Occipital lobe (tissue), 2 donors: ENCODE results near the gene PDILT. TPM values are rescaled to one million over a fixed set of nuclear protein-coding genes. Genes with fewer than 3 reads are reported as not detected.
"Not testable (repeated sequence)": the region's sequence is repeated elsewhere in the genome, so short reads cannot be mapped to it uniquely, and the experiment has no call there.

Experiments used
- DNase-seq: peaks from one replicate; lab custom pipeline; 2025; lab: John Stamatoyannopoulos, UW
- total RNA-seq: library from RNA; depleted of rRNA; stranded (reverse); fragments of >200 nt; gene quantifications from one replicate; pipeline ENCODE4 v1.2.3, GENCODE V29; 2014

Gene PDILT
- not detected for total RNA-seq

GRCh38 chr16:20404637-20405036 is at the start of gene PDILT:
TSS of gene PDILT (minus strand) at chr16:20404737. CDS start at chr16:20399300, 5,437 bp downstream.
- DNase-seq, result no peak

GRCh38 chr16:20453633-20454032 is 49.1 kb upstream of the PDILT start:
- DNase-seq, result not testable (repeated sequence)

- DNase-seq, result not testable (repeated sequence)
Measured at GRCh38 chr16:20451364-20451763, 46.8 kb upstream of the PDILT start, which contains the start of gene ACSM2A. TSS of gene ACSM2A (plus strand) at chr16:20451521. CDS start at chr16:20460115, 8,594 bp downstream.

GRCh38 chr16:20446652-20447393 is 42.3 kb upstream of the PDILT start:
- not testable (repeated sequence) for DNase-seq

GRCh38 chr16:20441859-20442258 is 37.3 kb upstream of the PDILT start:
- DNase-seq, result not testable (repeated sequence)

- no peak for DNase-seq
Measured at GRCh38 chr16:20441191-20441590, 36.7 kb upstream of the PDILT start.

GRCh38 chr16:20440731-20441130 is 36.2 kb upstream of the PDILT start:
- DNase-seq, result not testable (repeated sequence)

- DNase-seq, result not testable (repeated sequence)
Measured at GRCh38 chr16:20439820-20440231, 35.3 kb upstream of the PDILT start.

- not testable (repeated sequence) for DNase-seq
Measured at GRCh38 chr16:20438950-20439349, 34.4 kb upstream of the PDILT start.

- DNase-seq, result no peak
Measured at GRCh38 chr16:20430948-20431347, 26.4 kb upstream of the PDILT start.

GRCh38 chr16:20430480-20430879 is 25.9 kb upstream of the PDILT start:
- not testable (repeated sequence) for DNase-seq

GRCh38 chr16:20429499-20429898 is 25.0 kb upstream of the PDILT start:
- not testable (repeated sequence) for DNase-seq

GRCh38 chr16:20427401-20427797 is 22.9 kb upstream of the PDILT start:
- not testable (repeated sequence) for DNase-seq

- no peak for DNase-seq
Measured at GRCh38 chr16:20424129-20424866, 19.8 kb upstream of the PDILT start.

GRCh38 chr16:20423772-20424128 is 19.2 kb upstream of the PDILT start:
- not testable (repeated sequence) for DNase-seq

GRCh38 chr16:20421748-20422147 is 17.2 kb upstream of the PDILT start:
- DNase-seq, result not testable (repeated sequence)

- not testable (repeated sequence) for DNase-seq
Measured at GRCh38 chr16:20419093-20419492, 14.6 kb upstream of the PDILT start.

- DNase-seq, result no peak
Measured at GRCh38 chr16:20415541-20415940, 11.0 kb upstream of the PDILT start.

- DNase-seq, result no peak
Measured at GRCh38 chr16:20411055-20411454, 6.5 kb upstream of the PDILT start.

GRCh38 chr16:20410121-20410723 is 5.7 kb upstream of the PDILT start:
- DNase-seq, result no peak

GRCh38 chr16:20409398-20410120 is 5.0 kb upstream of the PDILT start, which contains the start of gene ACSM5:
TSS of gene ACSM5 (plus strand) at chr16:20409534. CDS start at chr16:20411485, 1,951 bp downstream.
- no peak for DNase-seq
